CD4-positive, alpha-beta T cell treated with Interleukin-1 beta for 1 hour (primary cell): ENCODE results near the gene RTRAF.
A peak's percentile ranks its signal among the peaks of the same experiment; 100 is the strongest.

Experiments used
- DNase-seq, 2 donors: peaks; one replicate each; pipeline ENCODE4 v3.0.0-alpha.2; 2020 to 2022

RTRAF gene

DNA sequence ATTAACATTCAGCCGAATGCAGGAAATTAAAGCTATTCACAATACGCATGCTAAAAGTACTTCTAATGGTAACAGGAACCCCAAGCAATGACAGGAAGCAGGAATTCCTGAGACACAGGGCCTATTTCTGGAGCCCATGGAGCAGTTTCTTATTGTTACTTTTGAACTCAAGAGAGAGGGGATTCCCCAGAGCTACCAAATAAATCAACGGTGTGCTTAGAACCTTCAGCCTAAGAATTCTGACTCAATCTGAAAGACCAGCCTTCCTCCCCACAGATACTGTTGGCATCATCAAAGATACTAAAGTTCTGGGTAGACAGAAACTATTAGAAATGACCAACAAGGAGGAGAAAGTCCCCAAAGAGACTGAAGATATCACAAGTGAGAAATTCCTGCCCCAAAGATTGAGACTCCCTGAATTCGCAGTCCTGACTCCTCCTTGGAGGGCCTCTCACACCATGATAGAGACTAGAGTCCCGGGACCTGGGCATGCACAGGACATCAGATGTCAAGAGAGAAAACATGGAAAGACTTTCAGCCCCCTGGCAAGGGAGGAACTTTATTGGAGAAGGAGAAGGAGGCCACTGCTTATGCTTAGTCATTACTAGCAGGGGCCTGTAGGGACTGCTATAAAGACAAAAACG is 32.7 kb downstream of the RTRAF start:
- DNase-seq, result no peak

- DNase-seq, result no peak
Observed at GRCh38 chr14:52023518-52023917, 34.2 kb downstream of the RTRAF start.

DNA sequence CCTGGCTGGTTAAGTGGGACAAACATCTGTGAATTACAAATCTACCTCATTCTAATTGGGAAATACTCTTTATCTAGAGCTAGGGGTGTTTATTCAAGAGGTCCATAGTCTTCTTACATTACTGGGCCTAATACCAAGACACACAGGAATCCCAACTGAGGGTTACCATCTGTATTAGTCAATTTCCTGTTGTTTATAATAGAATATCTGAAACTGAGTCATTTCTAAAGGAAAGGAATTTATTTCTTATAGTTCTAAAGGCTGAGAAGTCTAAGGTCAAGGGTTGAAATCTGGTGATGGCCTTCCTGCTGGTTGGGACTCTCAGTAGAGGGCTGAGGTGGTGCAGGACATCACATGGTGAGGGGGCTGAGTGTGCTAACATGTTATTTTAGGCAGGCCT is 36.0 kb downstream of the RTRAF start:
- no peak for DNase-seq

DNA sequence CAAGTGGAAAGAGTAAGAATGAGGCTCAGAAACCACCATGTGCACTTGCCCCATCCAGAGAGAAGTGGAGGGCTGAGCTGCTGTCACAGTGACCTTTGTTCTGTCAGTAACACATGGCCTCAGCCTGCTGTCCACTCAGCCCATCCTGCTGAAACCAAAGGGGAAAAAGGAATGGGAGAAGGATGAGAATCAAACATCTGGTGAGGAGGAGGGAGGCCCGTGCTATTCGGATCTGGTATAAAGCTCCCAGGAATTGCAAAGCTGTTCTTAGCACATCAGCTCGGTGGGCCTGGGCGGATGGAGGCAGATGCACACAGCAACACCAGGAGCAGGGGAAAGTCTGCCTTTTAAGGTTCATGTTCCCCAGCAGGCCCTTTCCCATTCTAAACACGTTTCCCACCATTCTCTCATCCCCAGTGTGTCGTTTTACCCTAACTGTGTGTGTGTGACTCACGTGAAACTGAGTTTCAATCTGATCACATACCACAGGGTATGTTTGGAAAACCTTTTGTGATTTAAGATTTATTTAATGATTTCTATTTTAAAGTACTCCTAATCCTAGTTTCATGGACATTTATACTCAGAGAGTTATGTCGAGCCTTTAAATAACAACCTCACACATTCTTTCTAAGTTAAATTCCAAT is 36.8 kb downstream of the RTRAF start:
- no peak for DNase-seq

DNA sequence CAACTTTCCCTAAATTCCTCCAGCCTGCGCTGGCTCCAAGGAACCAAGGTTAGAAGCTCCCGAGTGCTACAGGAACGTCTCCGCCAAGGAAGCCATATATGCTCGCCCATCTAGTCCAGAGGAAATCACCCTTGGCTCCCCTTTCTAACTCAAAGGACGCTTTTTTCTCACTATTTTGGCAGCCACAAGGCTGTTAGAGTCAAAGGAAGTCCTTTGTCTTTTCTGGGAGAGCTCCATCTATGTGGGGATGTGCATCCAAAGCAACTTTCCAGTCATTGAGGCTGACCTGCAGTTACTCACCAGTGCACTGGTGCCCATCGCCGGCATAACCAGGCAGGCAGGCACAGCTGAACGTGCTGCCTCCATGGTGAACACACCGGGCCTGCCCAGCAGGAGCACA is 37.6 kb downstream of the RTRAF start:
- no peak for DNase-seq

DNA sequence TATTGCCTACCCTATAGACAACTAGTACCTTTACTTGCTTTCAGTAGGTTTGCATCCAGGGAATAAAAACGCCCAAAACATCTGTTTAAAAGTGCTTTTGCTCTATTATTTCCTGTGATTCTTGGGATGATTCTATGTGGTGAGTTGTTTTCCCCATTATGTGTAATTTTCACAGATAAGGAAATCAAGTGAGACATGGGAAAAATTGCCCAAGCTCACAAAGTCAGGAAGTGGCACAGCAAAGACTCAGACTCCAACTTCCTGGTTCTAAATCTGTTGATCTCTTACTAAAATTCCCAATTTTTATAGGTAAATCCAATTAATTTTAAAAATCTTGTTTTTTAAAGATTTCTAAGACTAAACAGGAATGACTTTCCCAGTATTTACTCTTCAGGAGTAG is 40.5 kb downstream of the RTRAF start:
- DNase-seq, result no peak

DNA sequence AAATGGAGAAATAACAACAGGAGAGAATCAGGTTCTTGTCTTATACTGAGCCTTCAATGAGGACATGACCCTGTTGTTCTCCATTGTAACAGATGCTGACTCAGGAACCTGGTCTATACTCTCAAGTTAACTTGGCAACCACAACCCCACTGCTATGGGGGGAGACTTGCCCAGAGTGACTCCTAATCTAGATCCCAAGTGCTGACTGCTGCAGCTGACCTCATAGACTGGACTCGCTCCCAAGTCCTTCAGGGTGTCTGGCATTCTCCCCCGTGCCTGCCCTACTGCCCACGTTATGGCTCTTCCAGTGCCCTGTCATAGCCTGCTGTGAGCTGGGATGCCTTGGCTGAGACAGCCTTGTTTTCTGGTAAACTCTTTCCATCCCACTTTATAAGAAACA is 42.4 kb downstream of the RTRAF start:
- DNase-seq, result no peak

DNA sequence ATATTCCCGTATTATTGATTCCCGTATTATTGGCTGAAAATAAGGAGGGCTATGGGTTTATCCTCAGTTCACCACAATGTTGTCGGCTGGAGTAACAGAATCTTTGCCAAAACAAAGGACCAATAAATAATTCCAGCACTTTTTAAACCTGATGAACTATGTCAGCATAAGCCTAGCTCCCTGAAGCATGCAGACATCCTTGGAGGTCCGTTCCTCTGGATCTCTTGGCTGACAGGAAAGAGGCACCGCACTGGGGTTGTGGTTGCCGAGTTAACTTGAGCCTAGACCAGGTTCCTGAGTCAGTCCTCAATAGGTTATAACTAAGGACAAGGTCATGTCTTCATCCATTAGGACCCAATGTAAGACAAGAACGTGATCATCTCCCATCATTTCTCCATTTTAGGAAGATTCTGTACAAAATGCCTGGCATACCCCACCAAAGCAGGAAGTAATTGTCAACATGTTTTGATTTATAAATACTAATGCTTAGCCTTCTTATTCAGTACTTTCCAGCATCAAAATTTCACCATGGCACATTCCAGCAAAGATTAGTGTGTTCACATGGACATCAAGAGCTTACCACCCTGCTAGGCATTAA is 43.0 kb downstream of the RTRAF start:
- DNase-seq, result no peak

DNA sequence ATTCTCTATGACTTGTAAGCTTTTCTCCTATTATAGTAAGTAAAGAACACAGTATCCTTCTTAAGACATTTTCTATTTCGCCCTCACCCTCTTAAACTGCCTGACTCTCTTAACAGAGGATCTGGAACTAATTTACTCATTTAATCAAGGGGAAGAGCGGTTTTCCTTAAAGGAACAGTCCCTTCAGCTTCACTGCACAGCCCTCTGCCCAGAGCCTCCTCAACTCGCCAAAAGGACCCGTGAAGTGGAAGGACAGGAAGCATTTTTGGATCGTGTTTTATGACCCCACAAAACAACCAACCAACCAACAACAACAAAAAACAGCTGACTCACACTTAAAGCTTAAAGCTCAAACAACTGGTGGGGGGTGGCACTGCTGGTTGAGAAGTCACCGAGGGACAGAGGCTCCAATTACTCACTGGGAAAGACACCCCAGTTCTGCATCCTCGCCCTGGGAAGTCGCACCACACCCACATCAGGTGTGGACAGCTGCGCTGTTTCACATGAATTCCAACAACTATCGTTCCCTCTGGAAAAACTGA is 43.8 kb downstream of the RTRAF start:
- no peak for DNase-seq

- no peak for DNase-seq
Observed at GRCh38 chr14:52039124-52039815, 49.9 kb downstream of the RTRAF start.

GRCh38 chr14:52040598-52040997 is 51.3 kb downstream of the RTRAF start:
- DNase-seq, result no peak

- no peak for DNase-seq
Observed at GRCh38 chr14:52042371-52043289, 53.3 kb downstream of the RTRAF start.

- peak; percentile 20 to 42 for DNase-seq
Observed at GRCh38 chr14:52043690-52044089, 54.3 kb downstream of the RTRAF start.

DNA sequence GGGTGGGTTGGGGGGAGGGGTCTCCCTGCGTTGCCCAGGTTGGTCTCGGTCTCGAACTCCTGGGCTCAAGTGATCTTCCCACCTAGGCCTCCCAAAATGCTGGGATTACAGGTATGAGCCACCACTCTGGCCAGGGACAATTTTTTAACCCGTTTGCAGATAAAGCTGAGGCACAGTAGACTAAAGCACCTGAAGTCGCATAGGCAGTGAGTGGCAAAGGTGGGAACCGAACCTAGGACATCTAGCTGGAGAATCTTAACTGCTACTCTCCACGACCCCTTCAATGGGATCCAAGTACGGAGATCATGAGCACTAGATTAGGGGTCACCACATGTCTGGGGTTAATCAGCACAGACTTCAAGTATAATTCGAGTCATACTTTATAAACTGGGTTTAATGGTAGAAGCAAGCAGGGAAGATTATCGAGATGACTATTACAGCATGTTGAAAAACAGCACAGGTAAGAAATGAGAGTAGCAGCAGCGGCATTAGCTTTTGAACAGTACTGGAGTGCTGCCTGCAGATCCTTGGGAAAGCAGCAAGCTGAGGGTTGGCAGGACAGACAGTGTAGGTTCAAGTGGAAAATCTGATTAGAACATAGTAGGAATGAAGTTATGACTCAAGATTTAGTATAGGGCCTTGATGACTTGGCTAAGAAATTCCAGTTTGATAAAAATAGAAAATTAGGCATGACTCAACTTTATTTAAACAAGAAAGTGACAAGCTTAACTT is 55.6 kb downstream of the RTRAF start:
- DNase-seq, result no peak

DNA sequence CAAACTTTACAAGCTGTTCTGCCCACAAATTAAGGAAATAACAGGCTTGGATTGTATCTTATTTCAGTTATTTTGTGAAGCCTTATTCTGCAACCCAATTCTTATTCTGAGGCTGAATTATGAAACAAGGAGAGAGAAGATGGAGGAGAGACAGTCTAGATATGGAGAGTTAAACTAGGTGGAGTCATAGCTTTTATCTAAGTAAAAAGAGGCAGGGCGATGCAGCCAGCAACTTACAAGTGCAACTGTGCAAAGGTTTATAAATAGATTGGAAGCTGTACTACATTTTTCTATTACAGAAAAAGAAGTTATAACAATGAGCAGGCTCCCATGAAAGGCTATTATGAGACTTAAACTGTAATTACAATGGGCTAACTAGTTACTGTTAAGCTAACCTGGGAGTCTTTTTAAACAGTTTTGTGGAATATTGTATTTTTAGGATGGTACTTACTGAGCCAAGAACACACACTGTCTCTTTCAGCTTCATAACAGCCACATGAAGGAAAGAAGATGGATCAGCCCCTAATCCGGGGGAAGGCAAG is 57.1 kb downstream of the RTRAF start:
- no peak for DNase-seq

GRCh38 chr14:52048116-52048515 is 58.8 kb downstream of the RTRAF start:
- DNase-seq, result no peak

- no peak for DNase-seq
Observed at GRCh38 chr14:52048641-52049204, 59.4 kb downstream of the RTRAF start.

DNA sequence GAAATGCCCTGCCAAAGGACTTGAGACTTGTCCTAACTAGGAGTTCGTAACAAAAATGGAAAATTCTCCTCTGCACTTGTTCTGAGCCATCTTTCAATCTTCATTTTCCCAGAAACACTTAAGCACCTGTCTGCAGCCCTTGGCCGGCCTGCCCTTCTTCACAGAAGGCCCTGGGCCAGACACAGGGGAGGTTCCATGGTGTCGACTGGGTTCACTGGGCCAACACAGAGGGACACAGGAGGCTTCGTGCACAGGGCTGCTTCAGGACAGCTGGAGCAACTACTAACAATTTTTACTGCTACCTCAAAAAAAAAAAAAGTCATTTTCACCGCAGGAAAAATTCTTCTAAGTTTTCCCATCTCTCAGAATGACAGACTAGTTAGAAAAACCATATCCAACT is 59.9 kb downstream of the RTRAF start:
- no peak for DNase-seq

- no peak for DNase-seq
Observed at GRCh38 chr14:52049721-52050588, 60.6 kb downstream of the RTRAF start.

- no peak for DNase-seq
Observed at GRCh38 chr14:52051251-52051650, 61.9 kb downstream of the RTRAF start.
